Uterus (tissue), 2 donors: Measurements from ENCODE around the gene SEL1L.

ENCODE experiments used
- POLR2A ChIP-seq, 2 donors: fragments of 450-650 bp; IDR thresholded peaks; one replicate each; pipeline ENCODE4 v1.6.1; 2016; ENCODE audit warnings: antibody characterized with exemption in 2 of 2, mild to moderate bottlenecking in 1 of 2, moderate library complexity in 1 of 2
- TF ChIP-seq, protein P1 (sequence below), 4 experiments: fragments of 200-600 bp in 2 of 4; fragments of 450-650 bp in 2 of 4; sonication (generic) in 2 of 4; IDR thresholded peaks; one replicate each; pipeline ENCODE4 v1.5.1; 2016 to 2019; ENCODE audit warnings: antibody characterized with exemption in 4 of 4, mild to moderate bottlenecking in 2 of 4, moderate library complexity in 1 of 4

- TF ChIP-seq, protein P1, sequence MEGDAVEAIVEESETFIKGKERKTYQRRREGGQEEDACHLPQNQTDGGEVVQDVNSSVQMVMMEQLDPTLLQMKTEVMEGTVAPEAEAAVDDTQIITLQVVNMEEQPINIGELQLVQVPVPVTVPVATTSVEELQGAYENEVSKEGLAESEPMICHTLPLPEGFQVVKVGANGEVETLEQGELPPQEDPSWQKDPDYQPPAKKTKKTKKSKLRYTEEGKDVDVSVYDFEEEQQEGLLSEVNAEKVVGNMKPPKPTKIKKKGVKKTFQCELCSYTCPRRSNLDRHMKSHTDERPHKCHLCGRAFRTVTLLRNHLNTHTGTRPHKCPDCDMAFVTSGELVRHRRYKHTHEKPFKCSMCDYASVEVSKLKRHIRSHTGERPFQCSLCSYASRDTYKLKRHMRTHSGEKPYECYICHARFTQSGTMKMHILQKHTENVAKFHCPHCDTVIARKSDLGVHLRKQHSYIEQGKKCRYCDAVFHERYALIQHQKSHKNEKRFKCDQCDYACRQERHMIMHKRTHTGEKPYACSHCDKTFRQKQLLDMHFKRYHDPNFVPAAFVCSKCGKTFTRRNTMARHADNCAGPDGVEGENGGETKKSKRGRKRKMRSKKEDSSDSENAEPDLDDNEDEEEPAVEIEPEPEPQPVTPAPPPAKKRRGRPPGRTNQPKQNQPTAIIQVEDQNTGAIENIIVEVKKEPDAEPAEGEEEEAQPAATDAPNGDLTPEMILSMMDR (IDR thresholded peaks at IDR 0.05): no peak
- no peak for TF ChIP-seq POLR2A (IDR thresholded peaks at IDR 0.05)
Observed at GRCh38 chr14:81511111-81511904, 22.3 kb downstream of the SEL1L start.
